Activated CD8-positive, alpha-beta memory T cell treated with anti-CD3 and anti-CD28 coated beads for 4 hours (primary cell): ENCODE data around the gene ABHD17C.
"Not testable (repeated sequence)": the region's sequence is repeated elsewhere in the genome, so short reads cannot be mapped to it uniquely, and the experiment has no call there.

Experiments
- DNase-seq, 2 donors: peaks; one replicate each; pipeline ENCODE4 v3.0.0-alpha.2; 2020; ENCODE audit warnings: low read depth in 2 of 2

ABHD17C gene

GRCh38 chr15:80695099-80695910 is at the start of gene ABHD17C:
ABHD17C (plus strand) TSS chr15:80695310; CDS start chr15:80695430, 120 bp downstream.
- peak in 1 of 2 donors; percentile 2 for DNase-seq

- DNase-seq, result no peak
Measured at GRCh38 chr15:80645494-80646065, 49.5 kb upstream of the ABHD17C start.

GRCh38 chr15:80647424-80647823 is 47.7 kb upstream of the ABHD17C start:
- not testable (repeated sequence) for DNase-seq

- DNase-seq, result no peak
Measured at GRCh38 chr15:80654299-80654698, 40.8 kb upstream of the ABHD17C start.

GRCh38 chr15:80659375-80659774 is 35.7 kb upstream of the ABHD17C start:
- DNase-seq, result no peak

- no peak for DNase-seq
Measured at GRCh38 chr15:80660119-80660518, 35.0 kb upstream of the ABHD17C start.

GRCh38 chr15:80662129-80662528 is 33.0 kb upstream of the ABHD17C start:
- DNase-seq, result no peak

GRCh38 chr15:80662757-80663553 is 32.2 kb upstream of the ABHD17C start:
- no peak for DNase-seq

GRCh38 chr15:80665151-80665550 is 30.0 kb upstream of the ABHD17C start:
- no peak for DNase-seq

- no peak for DNase-seq
Measured at GRCh38 chr15:80667936-80668335, 27.2 kb upstream of the ABHD17C start.

GRCh38 chr15:80668546-80669236 is 26.4 kb upstream of the ABHD17C start:
- DNase-seq, result no peak

- no peak for DNase-seq
Measured at GRCh38 chr15:80669663-80670273, 25.3 kb upstream of the ABHD17C start.

- no peak for DNase-seq
Measured at GRCh38 chr15:80673561-80674244, 21.4 kb upstream of the ABHD17C start.

GRCh38 chr15:80674245-80674614 is 20.9 kb upstream of the ABHD17C start:
- DNase-seq, result no peak

GRCh38 chr15:80677041-80677440 is 18.1 kb upstream of the ABHD17C start:
- DNase-seq, result no peak

GRCh38 chr15:80679167-80679803 is 15.8 kb upstream of the ABHD17C start:
- DNase-seq, result no peak

- no peak for DNase-seq
Measured at GRCh38 chr15:80679804-80680175, 15.3 kb upstream of the ABHD17C start.

- no peak for DNase-seq
Measured at GRCh38 chr15:80682201-80682600, 12.9 kb upstream of the ABHD17C start.

- DNase-seq, result no peak
Measured at GRCh38 chr15:80684697-80685096, 10.4 kb upstream of the ABHD17C start.

GRCh38 chr15:80685628-80686027 is 9.5 kb upstream of the ABHD17C start:
- no peak for DNase-seq

- DNase-seq, result no peak
Measured at GRCh38 chr15:80689294-80689693, 5.8 kb upstream of the ABHD17C start.
